Measurements from ENCODE around the gene ZKSCAN3. TPM values are rescaled to one million over a fixed set of nuclear protein-coding genes. Genes with fewer than 3 reads are reported as not detected.
A peak's percentile ranks its signal among the peaks of the same experiment; 100 is the strongest.

Gene ZKSCAN3
- total and polyA plus RNA-seq, 10 of the 15 experiments (the other 5 are each of a cell fraction or from before 2014, with no cell fraction given): 0.86 to 4.3 (median 3.1) TPM

DNA sequence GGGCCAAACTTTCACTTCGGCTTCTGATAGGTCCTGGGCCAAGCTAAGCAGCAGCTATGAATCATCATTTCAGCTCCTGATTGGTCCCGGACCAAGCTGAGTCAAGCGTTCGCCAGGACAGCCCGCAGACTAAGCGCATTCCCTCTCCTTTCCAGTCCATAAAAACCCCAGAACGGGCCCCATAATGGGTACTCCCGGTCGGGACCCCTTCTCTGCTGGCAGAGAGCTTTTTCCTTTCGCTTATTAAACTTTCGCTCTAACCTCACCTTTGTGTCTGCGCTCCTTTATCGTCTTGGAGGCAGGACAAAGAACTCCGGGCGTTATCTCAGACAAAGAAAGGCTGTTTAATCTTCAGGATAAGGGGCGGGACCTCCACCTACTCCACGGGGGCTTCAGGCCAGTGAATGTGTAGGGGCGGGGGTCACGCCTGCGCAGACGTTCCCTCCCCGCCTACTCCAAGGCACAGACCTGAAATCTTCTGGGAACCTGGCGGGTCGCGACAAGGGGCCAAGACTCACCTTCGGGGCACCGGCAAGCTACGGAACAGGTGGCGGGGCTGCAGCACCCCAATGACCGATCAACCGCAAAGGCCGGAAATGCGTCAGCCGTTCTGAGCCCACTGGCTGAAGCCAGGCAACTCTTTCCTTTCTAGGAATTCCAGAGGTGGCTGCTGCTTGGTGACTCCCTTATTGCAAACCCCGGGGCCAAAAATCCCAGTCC lies 14.0 kb upstream of the ZKSCAN3 start, which contains the start of gene ZSCAN31 (continued):
- TF ChIP-seq, protein P1, sequence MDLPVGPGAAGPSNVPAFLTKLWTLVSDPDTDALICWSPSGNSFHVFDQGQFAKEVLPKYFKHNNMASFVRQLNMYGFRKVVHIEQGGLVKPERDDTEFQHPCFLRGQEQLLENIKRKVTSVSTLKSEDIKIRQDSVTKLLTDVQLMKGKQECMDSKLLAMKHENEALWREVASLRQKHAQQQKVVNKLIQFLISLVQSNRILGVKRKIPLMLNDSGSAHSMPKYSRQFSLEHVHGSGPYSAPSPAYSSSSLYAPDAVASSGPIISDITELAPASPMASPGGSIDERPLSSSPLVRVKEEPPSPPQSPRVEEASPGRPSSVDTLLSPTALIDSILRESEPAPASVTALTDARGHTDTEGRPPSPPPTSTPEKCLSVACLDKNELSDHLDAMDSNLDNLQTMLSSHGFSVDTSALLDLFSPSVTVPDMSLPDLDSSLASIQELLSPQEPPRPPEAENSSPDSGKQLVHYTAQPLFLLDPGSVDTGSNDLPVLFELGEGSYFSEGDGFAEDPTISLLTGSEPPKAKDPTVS (IDR thresholded peaks at IDR 0.05; ENCODE audit: low read depth, low read length): no peak
- TF ChIP-seq SMAD5 (IDR thresholded peaks at IDR 0.05; ENCODE audit: low read depth) (peak; percentile 68), MEF2A (IDR thresholded peaks at IDR 0.05; ENCODE audit: insufficient read depth, low read depth, low read length) (no peak), YY1 (IDR thresholded peaks at IDR 0.05; ENCODE audit: low read depth, low read length) (peak; percentile 73), NFYA (IDR thresholded peaks at IDR 0.05; ENCODE audit: borderline replicate concordance, low read depth, low read length) (no peak; the same call in 1 of the 2 replicates), ZSCAN29 (IDR thresholded peaks at IDR 0.05) (no peak), MEF2B (IDR thresholded peaks at IDR 0.05; ENCODE audit: partially characterized antibody, poor library complexity, severe bottlenecking) (no peak), SREBF1 (IDR thresholded peaks at IDR 0.05; ENCODE audit: low read length) (no peak), TARDBP (IDR thresholded peaks at IDR 0.05; ENCODE audit: borderline replicate concordance) (no peak), IRF3 (IDR thresholded peaks at IDR 0.05) (no peak), ZNF207 (IDR thresholded peaks at IDR 0.05; ENCODE audit: borderline replicate concordance) (no peak), ATF7 (IDR thresholded peaks at IDR 0.05; ENCODE audit: low read depth) (peak; percentile 94), FOS (IDR thresholded peaks at IDR 0.05; ENCODE audit: borderline replicate concordance, extremely low read depth, insufficient read length) (peak; percentile 33), ZNF217 (IDR thresholded peaks at IDR 0.05) (no peak), ZNF384 (IDR thresholded peaks at IDR 0.05; ENCODE audit: borderline replicate concordance, low read depth, low read length) (no peak), ZNF24 (IDR thresholded peaks at IDR 0.05) (no peak), CREM (IDR thresholded peaks at IDR 0.05; ENCODE audit: low read depth) (peak; percentile 76), MTA2 (IDR thresholded peaks at IDR 0.05; ENCODE audit: low read depth) (peak; percentile 10; the same call in 1 of the 2 replicates)
- TF ChIP-seq, protein P2, sequence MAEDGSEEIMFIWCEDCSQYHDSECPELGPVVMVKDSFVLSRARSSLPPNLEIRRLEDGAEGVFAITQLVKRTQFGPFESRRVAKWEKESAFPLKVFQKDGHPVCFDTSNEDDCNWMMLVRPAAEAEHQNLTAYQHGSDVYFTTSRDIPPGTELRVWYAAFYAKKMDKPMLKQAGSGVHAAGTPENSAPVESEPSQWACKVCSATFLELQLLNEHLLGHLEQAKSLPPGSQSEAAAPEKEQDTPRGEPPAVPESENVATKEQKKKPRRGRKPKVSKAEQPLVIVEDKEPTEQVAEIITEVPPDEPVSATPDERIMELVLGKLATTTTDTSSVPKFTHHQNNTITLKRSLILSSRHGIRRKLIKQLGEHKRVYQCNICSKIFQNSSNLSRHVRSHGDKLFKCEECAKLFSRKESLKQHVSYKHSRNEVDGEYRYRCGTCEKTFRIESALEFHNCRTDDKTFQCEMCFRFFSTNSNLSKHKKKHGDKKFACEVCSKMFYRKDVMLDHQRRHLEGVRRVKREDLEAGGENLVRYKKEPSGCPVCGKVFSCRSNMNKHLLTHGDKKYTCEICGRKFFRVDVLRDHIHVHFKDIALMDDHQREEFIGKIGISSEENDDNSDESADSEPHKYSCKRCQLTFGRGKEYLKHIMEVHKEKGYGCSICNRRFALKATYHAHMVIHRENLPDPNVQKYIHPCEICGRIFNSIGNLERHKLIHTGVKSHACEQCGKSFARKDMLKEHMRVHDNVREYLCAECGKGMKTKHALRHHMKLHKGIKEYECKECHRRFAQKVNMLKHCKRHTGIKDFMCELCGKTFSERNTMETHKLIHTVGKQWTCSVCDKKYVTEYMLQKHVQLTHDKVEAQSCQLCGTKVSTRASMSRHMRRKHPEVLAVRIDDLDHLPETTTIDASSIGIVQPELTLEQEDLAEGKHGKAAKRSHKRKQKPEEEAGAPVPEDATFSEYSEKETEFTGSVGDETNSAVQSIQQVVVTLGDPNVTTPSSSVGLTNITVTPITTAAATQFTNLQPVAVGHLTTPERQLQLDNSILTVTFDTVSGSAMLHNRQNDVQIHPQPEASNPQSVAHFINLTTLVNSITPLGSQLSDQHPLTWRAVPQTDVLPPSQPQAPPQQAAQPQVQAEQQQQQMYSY (CRISPR knock-in tag; IDR thresholded peaks at IDR 0.05): no peak
- TF ChIP-seq, protein P3, sequence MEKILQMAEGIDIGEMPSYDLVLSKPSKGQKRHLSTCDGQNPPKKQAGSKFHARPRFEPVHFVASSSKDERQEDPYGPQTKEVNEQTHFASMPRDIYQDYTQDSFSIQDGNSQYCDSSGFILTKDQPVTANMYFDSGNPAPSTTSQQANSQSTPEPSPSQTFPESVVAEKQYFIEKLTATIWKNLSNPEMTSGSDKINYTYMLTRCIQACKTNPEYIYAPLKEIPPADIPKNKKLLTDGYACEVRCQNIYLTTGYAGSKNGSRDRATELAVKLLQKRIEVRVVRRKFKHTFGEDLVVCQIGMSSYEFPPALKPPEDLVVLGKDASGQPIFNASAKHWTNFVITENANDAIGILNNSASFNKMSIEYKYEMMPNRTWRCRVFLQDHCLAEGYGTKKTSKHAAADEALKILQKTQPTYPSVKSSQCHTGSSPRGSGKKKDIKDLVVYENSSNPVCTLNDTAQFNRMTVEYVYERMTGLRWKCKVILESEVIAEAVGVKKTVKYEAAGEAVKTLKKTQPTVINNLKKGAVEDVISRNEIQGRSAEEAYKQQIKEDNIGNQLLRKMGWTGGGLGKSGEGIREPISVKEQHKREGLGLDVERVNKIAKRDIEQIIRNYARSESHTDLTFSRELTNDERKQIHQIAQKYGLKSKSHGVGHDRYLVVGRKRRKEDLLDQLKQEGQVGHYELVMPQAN (conservative IDR thresholded peaks at IDR 0.05): no peak

Data from GM12878 (cell line).